ENCODE measurements around the gene RHCG.

RHCG gene

GRCh38 chr15:89497231-89497630, 848 bp upstream of the RHCG start:
- Histone ChIP-seq H3K79me2 (ENCODE audit: insufficient read depth, low read length) (no peaks in the 10 kb centered on the region), H3K27me3 (ENCODE audit: insufficient read depth, low read length) (no peaks in the 10 kb centered on the region), H3K4me3 (ENCODE audit: low read depth, low read length, poor library complexity, severe bottlenecking) (no peak overlapping the region), H3K9me2 (ENCODE audit: low read depth, low read length) (no peaks in the 10 kb centered on the region), H3F3A (ENCODE audit: insufficient read depth, low read length) (no peaks in the 10 kb centered on the region), H3K9ac (ENCODE audit: low read length) (no peak overlapping the region), H3K4me2 (ENCODE audit: low read length) (no peak overlapping the region), H3K36me3 (ENCODE audit: insufficient read depth, low read length) (no peaks in the 10 kb centered on the region), H2AFZ (ENCODE audit: low read length) (no peak overlapping the region), H3K4me1 (ENCODE audit: insufficient read depth, low read length, severe bottlenecking) (no peaks in the 10 kb centered on the region), H3K27ac (ENCODE audit: low read depth, low read length, poor library complexity, severe bottlenecking) (no peak overlapping the region), H3K9me3 (ENCODE audit: low read length) (no peaks in the 10 kb centered on the region), H4K20me1 (ENCODE audit: insufficient read depth, low read length) (no peaks in the 10 kb centered on the region)
- TF ChIP-seq EZH2 (IDR thresholded peaks at IDR 0.05; ENCODE audit: borderline replicate concordance, low read length) (no peak), CTCF (IDR thresholded peaks at IDR 0.05; ENCODE audit: low read length) (no peak)

- no peaks in the 10 kb centered on the region for H3K9me2 ChIP-seq (ENCODE audit: low read depth, low read length)
- H3K27ac ChIP-seq (ENCODE audit: low read depth, low read length, poor library complexity, severe bottlenecking), result no peak overlapping the region
- no peak overlapping the region for H2AFZ ChIP-seq (ENCODE audit: low read length)
- no peaks in the 10 kb centered on the region for H3K9me3 ChIP-seq (ENCODE audit: low read length)
- no peak overlapping the region for H3K9ac ChIP-seq (ENCODE audit: low read length)
- H3K4me3 ChIP-seq (ENCODE audit: low read depth, low read length, poor library complexity, severe bottlenecking), result no peak overlapping the region
- H3K4me1 ChIP-seq (ENCODE audit: insufficient read depth, low read length, severe bottlenecking), result no peaks in the 10 kb centered on the region
- no peaks in the 10 kb centered on the region for H3K79me2 ChIP-seq (ENCODE audit: insufficient read depth, low read length)
- no peaks in the 10 kb centered on the region for H3K36me3 ChIP-seq (ENCODE audit: insufficient read depth, low read length)
- no peaks in the 10 kb centered on the region for H4K20me1 ChIP-seq (ENCODE audit: insufficient read depth, low read length)
- H3F3A ChIP-seq (ENCODE audit: insufficient read depth, low read length), result no peaks in the 10 kb centered on the region
- TF ChIP-seq CTCF (IDR thresholded peaks at IDR 0.05; ENCODE audit: low read length), result no peak
- TF ChIP-seq EZH2 (IDR thresholded peaks at IDR 0.05; ENCODE audit: borderline replicate concordance, low read length), result no peak
- H3K27me3 ChIP-seq (ENCODE audit: insufficient read depth, low read length), result no peaks in the 10 kb centered on the region
- H3K4me2 ChIP-seq (ENCODE audit: low read length), result no peak overlapping the region
Measured at GRCh38 chr15:89495638-89496145, 691 bp downstream of the RHCG start.

GRCh38 chr15:89494941-89495637, 1.3 kb downstream of the RHCG start:
- Histone ChIP-seq H3K4me2 (ENCODE audit: low read length) (no peak overlapping the region), H3K9ac (ENCODE audit: low read length) (no peak overlapping the region), H4K20me1 (ENCODE audit: insufficient read depth, low read length) (no peaks in the 10 kb centered on the region), H2AFZ (ENCODE audit: low read length) (no peak overlapping the region), H3F3A (ENCODE audit: insufficient read depth, low read length) (no peaks in the 10 kb centered on the region), H3K4me3 (ENCODE audit: low read depth, low read length, poor library complexity, severe bottlenecking) (no peak overlapping the region), H3K27me3 (ENCODE audit: insufficient read depth, low read length) (no peaks in the 10 kb centered on the region), H3K9me2 (ENCODE audit: low read depth, low read length) (no peaks in the 10 kb centered on the region), H3K27ac (ENCODE audit: low read depth, low read length, poor library complexity, severe bottlenecking) (no peak overlapping the region), H3K4me1 (ENCODE audit: insufficient read depth, low read length, severe bottlenecking) (no peaks in the 10 kb centered on the region), H3K79me2 (ENCODE audit: insufficient read depth, low read length) (no peaks in the 10 kb centered on the region), H3K36me3 (ENCODE audit: insufficient read depth, low read length) (no peaks in the 10 kb centered on the region), H3K9me3 (ENCODE audit: low read length) (no peaks in the 10 kb centered on the region)
- peak; percentile 61 for TF ChIP-seq CTCF (IDR thresholded peaks at IDR 0.05; ENCODE audit: low read length)
- TF ChIP-seq EZH2 (IDR thresholded peaks at IDR 0.05; ENCODE audit: borderline replicate concordance, low read length), result no peak

Measured in OCI-LY1 (cell line).